Measurements from ENCODE around the gene MOB3B.

Gene MOB3B

DNA sequence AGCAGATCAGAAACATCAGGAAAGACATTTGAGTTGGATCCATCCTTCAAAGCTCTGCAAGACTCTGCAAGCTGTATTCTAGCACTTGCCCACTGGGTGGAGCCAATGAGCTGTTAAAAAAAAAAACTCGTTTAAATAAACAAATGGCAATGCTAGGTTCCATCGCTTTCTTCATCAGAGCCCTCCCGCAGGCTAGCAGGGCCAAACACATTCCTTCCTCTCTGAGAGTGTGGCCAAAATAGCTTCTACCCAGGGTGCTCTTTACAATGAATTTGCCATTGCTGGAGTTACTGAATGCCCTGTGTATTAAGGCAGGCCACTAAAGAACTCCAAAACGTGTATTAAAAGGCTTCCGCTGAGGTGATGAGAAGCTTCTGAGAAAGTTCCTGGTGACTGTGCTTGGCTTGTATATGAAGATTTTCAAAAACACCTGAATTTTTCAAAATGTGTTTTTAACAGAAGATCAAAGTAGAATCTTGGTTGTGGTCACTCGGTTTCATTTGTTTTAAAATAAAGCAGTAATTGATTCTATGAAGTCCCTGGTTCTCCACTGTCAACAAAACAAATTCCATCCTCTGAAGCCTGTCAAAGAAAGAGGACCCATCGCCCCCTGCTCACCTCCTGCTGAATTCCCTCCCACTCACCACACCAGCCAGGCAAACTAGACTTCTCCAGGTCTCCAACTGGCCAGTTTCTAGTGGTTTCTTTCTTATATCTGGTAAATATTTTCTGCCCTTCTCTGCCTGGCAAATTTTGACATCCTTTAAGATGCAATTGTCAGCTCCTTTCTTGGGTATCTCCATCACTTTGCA, 196.2 kb downstream of the MOB3B start:
- DNase-seq = peak; percentile 46

- DNase-seq = no peak
These were observed 198.2 kb downstream of the MOB3B start for GRCh38 chr9:27331393-27331792.

- DNase-seq = no peak
These were observed 200.3 kb downstream of the MOB3B start for GRCh38 chr9:27329291-27329690.

DNA sequence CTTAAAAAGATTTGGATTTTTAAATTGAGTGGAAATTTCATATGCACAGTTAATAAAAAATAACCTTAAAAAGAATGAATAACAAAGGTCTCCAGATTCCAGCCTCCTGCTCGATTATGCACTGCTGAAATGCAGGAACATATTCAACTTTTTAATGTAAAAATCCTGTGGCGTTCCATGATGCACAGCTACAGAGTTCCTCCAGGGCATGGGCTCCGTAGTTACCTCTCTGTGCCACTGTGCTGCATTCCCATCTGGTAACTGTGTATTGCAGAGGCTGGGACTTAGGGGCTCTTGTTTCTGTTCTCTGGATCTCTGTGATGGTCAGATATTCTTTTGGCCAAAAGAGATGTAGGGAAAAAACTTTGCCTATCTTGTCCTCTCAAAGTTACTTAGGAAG, 201.1 kb downstream of the MOB3B start:
- no peak for DNase-seq

GRCh38 chr9:27311184-27311583, 218.4 kb downstream of the MOB3B start:
- DNase-seq = no peak

DNA sequence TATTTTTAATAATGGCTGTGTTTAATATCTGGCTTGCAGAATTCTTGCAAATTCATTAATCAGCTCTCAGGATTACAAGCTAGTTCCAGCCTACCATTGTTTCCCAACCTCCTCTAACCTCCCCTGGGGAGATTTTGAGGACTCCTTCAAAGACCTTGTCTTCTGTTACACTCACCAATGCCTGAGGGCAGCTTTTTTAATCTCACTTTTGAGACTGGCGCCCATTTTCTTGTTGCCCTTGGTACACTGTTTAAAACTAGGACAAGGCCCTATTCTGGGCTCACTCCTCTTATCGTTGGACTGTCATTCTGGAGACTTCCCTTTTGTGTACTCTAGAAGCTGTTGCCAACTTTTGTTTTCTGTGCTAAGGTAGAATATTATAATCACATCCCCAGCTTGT, 219.0 kb downstream of the MOB3B start:
- no peak for DNase-seq

- DNase-seq = no peak
These were observed 220.8 kb downstream of the MOB3B start for GRCh38 chr9:27308691-27309390.

DNA sequence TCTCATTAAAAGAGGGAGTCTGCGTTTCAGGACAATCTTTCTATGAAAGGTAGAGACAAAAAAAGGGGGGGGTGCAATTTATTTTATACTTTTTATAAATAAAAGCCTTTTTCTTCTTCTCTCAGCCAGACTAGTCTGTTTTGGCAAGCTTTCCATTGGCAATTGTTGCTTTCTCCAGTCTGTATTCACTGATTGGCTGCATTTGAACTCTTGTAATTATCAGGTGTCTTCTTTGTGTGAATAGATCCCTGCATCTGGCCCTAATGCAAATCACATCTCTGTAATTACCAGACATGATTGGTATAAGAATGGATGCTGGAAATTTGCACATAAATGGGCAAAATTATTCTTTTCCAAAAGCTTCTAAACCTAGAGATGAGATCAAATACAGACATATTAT, 225.1 kb downstream of the MOB3B start:
- no peak for DNase-seq

- no peak for DNase-seq
These were observed 226.4 kb downstream of the MOB3B start for GRCh38 chr9:27303219-27303618.

GRCh38 chr9:27297050-27297449, 232.6 kb downstream of the MOB3B start, which contains the start of gene EQTN:
TSS of gene EQTN (minus strand) at chr9:27297150. CDS start at chr9:27297055, 95 bp downstream.
- DNase-seq = no peak

GRCh38 chr9:27293996-27294395, 235.6 kb downstream of the MOB3B start:
- DNase-seq = no peak

GRCh38 chr9:27292659-27293405, 236.8 kb downstream of the MOB3B start:
- no peak for DNase-seq

DNA sequence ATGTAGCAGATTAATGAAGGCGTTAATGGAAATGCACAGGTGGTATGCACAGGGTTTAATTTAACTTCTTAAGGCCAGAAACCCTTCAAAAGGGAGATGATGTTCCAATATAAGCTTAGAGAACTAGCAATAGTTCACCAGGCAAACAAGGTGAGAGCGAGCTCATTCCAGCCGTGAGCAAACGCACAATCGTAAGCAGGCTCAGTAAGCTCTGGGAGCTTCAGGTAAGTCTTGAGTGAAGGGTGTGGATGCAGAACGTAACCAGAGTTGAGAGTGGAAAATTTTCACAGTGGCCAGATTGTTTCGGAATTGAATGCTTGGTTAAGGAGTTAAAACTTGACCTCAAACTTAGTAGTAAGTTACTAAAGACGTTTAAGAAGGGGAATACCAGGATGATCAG, 238.3 kb downstream of the MOB3B start:
- no peak for DNase-seq

DNA sequence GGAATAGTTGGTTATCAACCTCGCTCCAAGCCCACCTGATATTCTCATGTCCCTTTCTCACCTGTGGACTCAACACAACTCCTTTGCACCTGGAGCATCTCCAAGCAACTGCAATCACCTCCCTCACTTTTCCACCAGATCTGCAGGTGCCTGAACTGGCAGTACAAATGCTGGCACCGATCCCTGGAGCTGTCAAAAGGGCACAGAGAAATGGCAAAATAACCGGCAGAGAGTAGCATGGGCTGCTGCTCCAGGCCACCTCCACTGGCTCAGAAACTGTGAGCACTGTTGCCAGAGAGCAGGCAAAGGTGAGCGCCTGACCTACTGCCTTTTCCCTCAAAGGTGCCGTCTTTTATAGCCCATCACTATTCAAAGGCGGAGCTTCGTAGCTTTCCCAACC, 247.3 kb downstream of the MOB3B start:
- no peak for DNase-seq

- no peak for DNase-seq
These were observed 248.8 kb downstream of the MOB3B start for GRCh38 chr9:27280860-27281259.

GRCh38 chr9:27280249-27280648, 249.4 kb downstream of the MOB3B start:
- DNase-seq = no peak

DNA sequence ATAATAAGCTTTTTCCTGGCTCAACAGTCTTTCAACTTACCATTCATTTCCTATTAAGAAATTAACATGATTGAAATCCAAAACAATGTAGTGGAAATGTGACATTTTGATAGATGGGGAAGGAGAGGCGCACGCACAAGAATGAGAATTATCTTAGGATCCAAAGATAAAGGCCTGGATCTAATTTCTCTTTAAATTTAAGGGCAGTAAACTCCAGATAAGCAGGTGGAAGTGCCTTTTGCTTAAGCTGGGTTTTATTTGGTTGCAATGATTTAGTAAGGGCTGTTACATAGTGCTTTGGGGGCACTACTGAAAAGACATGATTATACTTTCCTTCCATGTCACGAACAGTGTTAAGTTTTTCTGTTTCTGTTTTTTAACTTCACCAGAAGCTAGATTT, 250.0 kb downstream of the MOB3B start:
- no peak for DNase-seq

DNA sequence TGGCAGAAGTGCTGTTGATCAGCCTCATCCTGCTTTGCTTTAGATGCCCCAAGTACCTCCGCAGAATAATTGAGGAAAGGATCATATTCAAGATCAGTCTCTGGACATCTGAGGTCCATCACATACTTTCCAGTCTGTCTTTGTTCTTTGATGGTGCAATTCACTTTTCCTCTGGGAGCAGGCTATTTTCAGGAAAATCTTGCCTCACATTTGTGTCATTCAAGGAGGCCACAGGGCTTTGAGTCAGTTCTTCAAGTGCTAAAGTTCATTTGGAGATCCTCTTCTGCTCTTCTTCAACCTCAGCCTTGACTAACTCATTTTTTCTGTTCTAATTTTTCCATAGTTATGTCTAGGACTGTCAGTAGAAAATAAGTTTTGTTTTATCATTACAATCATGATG, 251.2 kb downstream of the MOB3B start:
- DNase-seq = no peak

DNA sequence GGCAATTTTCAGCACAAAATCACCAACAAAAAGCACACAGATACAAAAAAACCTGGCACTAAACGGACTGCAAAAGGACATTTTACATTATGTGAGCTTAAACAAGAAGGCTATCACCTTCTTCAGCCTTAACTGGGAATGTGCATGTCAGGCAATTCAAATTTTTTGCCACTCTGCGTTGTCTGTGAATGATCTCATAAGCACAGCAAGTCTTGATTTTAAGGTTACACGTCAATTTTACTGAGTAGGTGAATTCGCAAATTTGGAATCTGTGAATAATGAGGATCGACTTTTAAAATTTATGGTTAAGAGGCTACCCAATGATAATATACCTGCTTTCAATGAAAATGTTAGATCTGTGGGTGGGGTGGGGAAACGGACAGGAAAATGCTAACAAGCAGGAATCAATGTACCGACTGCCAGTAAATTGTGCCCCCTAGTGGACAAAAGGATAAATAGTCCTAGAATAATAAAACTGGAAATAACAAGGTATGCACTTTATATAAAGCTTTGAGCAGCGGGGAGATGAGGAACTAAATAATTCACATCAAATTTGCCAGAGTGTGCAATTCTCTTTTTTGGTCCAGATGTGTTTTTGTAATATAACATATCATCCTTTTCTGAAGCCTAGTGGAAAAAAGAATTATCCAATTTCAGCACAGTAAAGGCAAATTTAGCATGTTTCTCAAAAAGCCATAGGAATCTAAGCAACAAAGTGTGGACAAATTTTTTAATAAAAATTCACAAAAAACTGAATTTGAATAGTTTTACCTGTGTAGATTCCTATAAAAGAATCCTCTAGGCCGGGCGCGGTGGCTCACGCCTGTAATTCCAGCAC, 253.2 kb downstream of the MOB3B start:
- DNase-seq = no peak

Data from stimulated activated CD4-positive, alpha-beta T cell treated with anti-CD3 and anti-CD28 coated beads, Interleukin-4, amount 100 ng/mL, for 24 hours (primary cell).